Testis (tissue), 2 donors: ENCODE data around the gene SLC49A3.

Source experiments
- POLR2A ChIP-seq: fragments of 450-650 bp; IDR thresholded peaks from one replicate; pipeline ENCODE4 v1.6.1; 2017; ENCODE audit warnings: antibody characterized with exemption, mild to moderate bottlenecking, moderate library complexity
- TF ChIP-seq, protein P1 (sequence below), 3 experiments: fragments of 450-650 bp in 2 of 3; fragments of 200-600 bp in 1 of 3; sonication (generic) in 1 of 3; IDR thresholded peaks; one replicate each; pipeline ENCODE4 v1.5.1; 2016 to 2019; ENCODE audit warnings: antibody characterized with exemption in 3 of 3, mild to moderate bottlenecking in 2 of 3, moderate library complexity in 1 of 3

GRCh38 chr4:717601-718320, 28.8 kb upstream of the SLC49A3 start:
- TF ChIP-seq, protein P1, sequence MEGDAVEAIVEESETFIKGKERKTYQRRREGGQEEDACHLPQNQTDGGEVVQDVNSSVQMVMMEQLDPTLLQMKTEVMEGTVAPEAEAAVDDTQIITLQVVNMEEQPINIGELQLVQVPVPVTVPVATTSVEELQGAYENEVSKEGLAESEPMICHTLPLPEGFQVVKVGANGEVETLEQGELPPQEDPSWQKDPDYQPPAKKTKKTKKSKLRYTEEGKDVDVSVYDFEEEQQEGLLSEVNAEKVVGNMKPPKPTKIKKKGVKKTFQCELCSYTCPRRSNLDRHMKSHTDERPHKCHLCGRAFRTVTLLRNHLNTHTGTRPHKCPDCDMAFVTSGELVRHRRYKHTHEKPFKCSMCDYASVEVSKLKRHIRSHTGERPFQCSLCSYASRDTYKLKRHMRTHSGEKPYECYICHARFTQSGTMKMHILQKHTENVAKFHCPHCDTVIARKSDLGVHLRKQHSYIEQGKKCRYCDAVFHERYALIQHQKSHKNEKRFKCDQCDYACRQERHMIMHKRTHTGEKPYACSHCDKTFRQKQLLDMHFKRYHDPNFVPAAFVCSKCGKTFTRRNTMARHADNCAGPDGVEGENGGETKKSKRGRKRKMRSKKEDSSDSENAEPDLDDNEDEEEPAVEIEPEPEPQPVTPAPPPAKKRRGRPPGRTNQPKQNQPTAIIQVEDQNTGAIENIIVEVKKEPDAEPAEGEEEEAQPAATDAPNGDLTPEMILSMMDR (IDR thresholded peaks at IDR 0.05), result no peak
- TF ChIP-seq POLR2A, result no peak
